ENCODE data around the gene IFNL4. TPM values are rescaled to one million over a fixed set of nuclear protein-coding genes. Genes with fewer than 3 reads are reported as not detected.

Gene IFNL4
- total and polyA plus RNA-seq, 10 of the 15 experiments (the other 5 are each of a cell fraction or from before 2014, with no cell fraction given) = not detected

GRCh38 chr19:39296906-39297305 is 48.2 kb upstream of the IFNL4 start:
- no peak overlapping the region for H3K27ac ChIP-seq (ENCODE audit: control insufficient read depth, insufficient read depth)
- H3K4me1 ChIP-seq (ENCODE audit: control insufficient read depth, insufficient read depth, low read length) = no peaks in the 10 kb centered on the region
- H4K20me1 ChIP-seq (ENCODE audit: control insufficient read depth, insufficient read depth) = no peaks in the 10 kb centered on the region
- no peaks in the 10 kb centered on the region for H3K27me3 ChIP-seq (replicated peaks in 1 of 2; ENCODE audit: control insufficient read depth in 2 of 2, insufficient read depth in 2 of 2, low read length in 1 of 2)
- intact Hi-C loops (cut with micrococcal nuclease; ENCODE audit: unreplicated experiment) = no loop called here
- no peak for DNase-seq (ENCODE audit: low read depth, low spot score)
- no peaks in the 10 kb centered on the region for H3K9me3 ChIP-seq (replicated peaks; ENCODE audit: control insufficient read depth, insufficient read depth, low read length)
- ChIA-PET SMC1A (ENCODE audit: uncharacterized antibody, unreplicated experiment) (no interaction called here), POLR2A (no interaction called here), RAD21 (ENCODE audit: unreplicated experiment) (no interaction called here), CTCF (interaction anchor here (1.1 kb wide), 1 partner anchor 286 kb away, joined by 3 read pairs; no protein-coding TSS in a partner anchor)
- WGBS (ENCODE audit: insufficient coverage, insufficient replicate concordance, low lambda C conversion rate, missing lambda C conversion rate) = 0% methylated on average over 3 of the region's 4 CpGs
- no peak for FAIRE-seq
- H3K4me3 ChIP-seq = no peak overlapping the region
- H3K79me2 ChIP-seq (ENCODE audit: control insufficient read depth, insufficient read depth, low read length) = no peaks in the 10 kb centered on the region
- no peak for ATAC-seq
- H2AFZ ChIP-seq (ENCODE audit: control insufficient read depth, low read depth, low read length) = no peak overlapping the region
- in situ Hi-C loops (cut with MboI) = no loop called here
- no peaks in the 10 kb centered on the region for H3K36me3 ChIP-seq (ENCODE audit: control insufficient read depth in 2 of 2, insufficient read depth in 2 of 2, low read length in 1 of 2)
- H3K4me2 ChIP-seq (ENCODE audit: control insufficient read depth, insufficient read depth) = no peak overlapping the region
- no peak overlapping the region for H3K9ac ChIP-seq (ENCODE audit: control insufficient read depth, insufficient read depth, low read length)
- BruUV-seq (replicated peaks) = no TSS peak
- TF ChIP-seq E2F4 (IDR thresholded peaks at IDR 0.05; ENCODE audit: low read depth, low read length) = no peak
- TF ChIP-seq CTCF (IDR thresholded peaks at IDR 0.05 in 2 of 3, conservative IDR thresholded peaks at IDR 0.05 in 1 of 3; ENCODE audit: control insufficient read depth in 2 of 3, extremely low read depth in 1 of 3, insufficient read depth in 1 of 3, low read depth in 3 of 3, low read length in 3 of 3) = no peak
- TF ChIP-seq FOS (IDR thresholded peaks at IDR 0.05; ENCODE audit: borderline replicate concordance, extremely low read depth, insufficient read length) = no peak
- TF ChIP-seq RELA (IDR thresholded peaks at IDR 0.05; ENCODE audit: borderline replicate concordance, partially characterized antibody) = no peak
- TF ChIP-seq USF1 (IDR thresholded peaks at IDR 0.05; ENCODE audit: borderline replicate concordance, extremely low read length, insufficient read depth, low read depth, low read length) = no peak
- TF ChIP-seq SREBF1 (IDR thresholded peaks at IDR 0.05; ENCODE audit: low read length) = no peak
- no peak for TF ChIP-seq PML (IDR thresholded peaks at IDR 0.05; ENCODE audit: low read length)
- TF ChIP-seq SMAD5 (IDR thresholded peaks at IDR 0.05; ENCODE audit: low read depth) = no peak
- TF ChIP-seq CEBPB (IDR thresholded peaks at IDR 0.05; ENCODE audit: borderline replicate concordance in 1 of 2, low read depth in 2 of 2, low read length in 2 of 2) = no peak
- no peak for TF ChIP-seq JUND (IDR thresholded peaks at IDR 0.05; ENCODE audit: low read depth, low read length)
- no peak for TF ChIP-seq PRDM15 (CRISPR knock-in tag; IDR thresholded peaks at IDR 0.05)
- TF ChIP-seq IRF5 (IDR thresholded peaks at IDR 0.05; ENCODE audit: borderline replicate concordance) = no peak
- no peak for TF ChIP-seq PAX8 (IDR thresholded peaks at IDR 0.05)
- no peak for TF ChIP-seq JUNB (IDR thresholded peaks at IDR 0.05)
- TF ChIP-seq NFYA (IDR thresholded peaks at IDR 0.05; ENCODE audit: borderline replicate concordance, low read depth, low read length) = no peak
